Thymus (tissue), 11 donors: Measurements from ENCODE around the gene MTMR4. TPM values are rescaled to one million over a fixed set of nuclear protein-coding genes. Genes with fewer than 3 reads are reported as not detected.
A peak's percentile ranks its signal among the peaks of the same experiment; 100 is the strongest.

Experiments
- DNase-seq, 9 donors: peaks; one replicate each; pipeline ENCODE4 v3.0.0-alpha.2; 2013; ENCODE audit warnings: low spot score in 9 of 9, low read depth in 6 of 9, missing footprints in 1 of 9
- H3K27ac ChIP-seq, 2 donors: one replicate each; pipeline ENCODE4 v1.5.1; 2013; ENCODE audit warnings: control low read depth in 1 of 2, low read depth in 1 of 2, low read length in 1 of 2, mild to moderate bottlenecking in 1 of 2, moderate library complexity in 1 of 2
- H3K27me3 ChIP-seq, 2 donors: one replicate each; pipeline ENCODE4 v1.5.1; 2013; ENCODE audit warnings: low read length in 1 of 2; ENCODE audit not compliant: control insufficient read depth in 2 of 2, insufficient read depth in 1 of 2
- H3K36me3 ChIP-seq, 2 donors: one replicate each; pipeline ENCODE4 v1.5.1; 2013; ENCODE audit warnings: low read length in 1 of 2, mild to moderate bottlenecking in 1 of 2, moderate library complexity in 1 of 2; ENCODE audit not compliant: control insufficient read depth in 2 of 2, insufficient read depth in 2 of 2
- H3K4me1 ChIP-seq, 2 donors: one replicate each; pipeline ENCODE4 v1.5.1; 2013; ENCODE audit warnings: low read length in 2 of 2; ENCODE audit not compliant: control insufficient read depth in 2 of 2, insufficient read depth in 2 of 2
- H3K4me3 ChIP-seq, 2 donors: one replicate each; pipeline ENCODE4 v1.5.1; 2013; ENCODE audit warnings: low read length in 2 of 2, control low read depth in 1 of 2, mild to moderate bottlenecking in 1 of 2
- H3K9me3 ChIP-seq, 2 donors: one replicate each; pipeline ENCODE4 v1.5.1; 2013; ENCODE audit warnings: low read length in 1 of 2, mild to moderate bottlenecking in 1 of 2; ENCODE audit not compliant: control insufficient read depth in 2 of 2, insufficient read depth in 1 of 2
- WGBS: extraction: QIAGEN DNeasy Blood & Tissue Kit; methylation state at CpG from one replicate; pipeline ENCODE4 v1.1.7; 2013; 5-methylcytosine and 5-hydroxymethylcytosine counted together
- polyA plus RNA-seq: library from polyadenylated mRNA; stranded (reverse); fragments of 200-250 nt; gene quantifications from one replicate; pipeline ENCODE4 v1.2.3, GENCODE V29; 2013
- total RNA-seq: library from RNA; stranded (reverse); fragments of 120-200 nt; gene quantifications from one replicate; pipeline ENCODE4 v1.2.4, GENCODE V29; 2013
- donor health status: healthy.

Gene MTMR4
- total and polyA plus RNA-seq, 2 donors, result 17.0 to 28.0 TPM

- 92% methylated on average over 3 of the region's 3 CpGs for WGBS
- Histone ChIP-seq H3K27me3 (no peaks in the 10 kb centered on the region), H3K27ac (no peak overlapping the region), H3K36me3 (no peaks in the 10 kb centered on the region), H3K9me3 (no peaks in the 10 kb centered on the region), H3K4me1 (no peaks in the 10 kb centered on the region), H3K4me3 (no peak overlapping the region)
- DNase-seq, result no peak
These were observed 45.5 kb downstream of the MTMR4 start for GRCh38 chr17:58468944-58469343.

- no peak for DNase-seq
- H3K4me1 ChIP-seq, result no peaks in the 10 kb centered on the region
- H3K27me3 ChIP-seq, result no peaks in the 10 kb centered on the region
- no peak overlapping the region for H3K4me3 ChIP-seq
- H3K9me3 ChIP-seq, result no peaks in the 10 kb centered on the region
- no peaks in the 10 kb centered on the region for H3K36me3 ChIP-seq
- no peak overlapping the region for H3K27ac ChIP-seq
These were observed 58.9 kb downstream of the MTMR4 start for GRCh38 chr17:58455491-58455890.

GRCh38 chr17:58452738-58453137 is 61.7 kb downstream of the MTMR4 start:
- Histone ChIP-seq H3K27ac (no peak overlapping the region), H3K36me3 (no peaks in the 10 kb centered on the region), H3K4me1 (no peaks in the 10 kb centered on the region), H3K27me3 (no peaks in the 10 kb centered on the region), H3K4me3 (no peak overlapping the region), H3K9me3 (no peaks in the 10 kb centered on the region)
- WGBS, result 95% methylated on average over 1 of the region's 1 CpG
- DNase-seq, result no peak

GRCh38 chr17:58447039-58447975 is 67.1 kb downstream of the MTMR4 start:
- no peaks in the 10 kb centered on the region for H3K9me3 ChIP-seq
- 93% methylated on average over 9 of the region's 9 CpGs for WGBS
- no peaks in the 10 kb centered on the region for H3K27me3 ChIP-seq
- H3K4me1 ChIP-seq, result peaks cover 0 to 5% of the 10 kb centered on the region in 2 donors
- H3K36me3 ChIP-seq, result no peaks in the 10 kb centered on the region
- no peak overlapping the region for H3K27ac ChIP-seq
- H3K4me3 ChIP-seq, result no peak overlapping the region
- peak; percentile 43 to 84 (median 61) for DNase-seq

GRCh38 chr17:58446086-58446485 is 68.4 kb downstream of the MTMR4 start:
- Histone ChIP-seq H3K27ac (no peak overlapping the region), H3K36me3 (no peaks in the 10 kb centered on the region), H3K4me3 (no peak overlapping the region), H3K4me1 (peaks cover 0 to 5% of the 10 kb centered on the region in 2 donors), H3K9me3 (no peaks in the 10 kb centered on the region), H3K27me3 (no peaks in the 10 kb centered on the region)
- DNase-seq, result no peak
- WGBS, result 97% methylated on average over 6 of the region's 6 CpGs

Other genes with a start within 250 kb of the MTMR4 start
- gene MPO, start 233.7 kb downstream of the MTMR4 start, total RNA-seq, result 27.3 TPM
- gene MPO, start 233.7 kb downstream of the MTMR4 start, polyA plus RNA-seq, result 5.6 TPM
- 12.1 TPM for gene TSPOAP1, start 185.8 kb downstream of the MTMR4 start, total RNA-seq
- gene TSPOAP1, start 185.8 kb downstream of the MTMR4 start, polyA plus RNA-seq, result 45.2 TPM
- 119 TPM for gene SUPT4H1, start 162.4 kb downstream of the MTMR4 start, total RNA-seq
- gene SUPT4H1, start 162.4 kb downstream of the MTMR4 start, polyA plus RNA-seq, result 103 TPM
- 3.4 TPM for gene RNF43, start 97.1 kb downstream of the MTMR4 start, total RNA-seq
- gene RNF43, start 97.1 kb downstream of the MTMR4 start, polyA plus RNA-seq, result 2.2 TPM
- gene HSF5, start 26.2 kb downstream of the MTMR4 start, total RNA-seq, result 0.90 TPM
- gene HSF5, start 26.2 kb downstream of the MTMR4 start, polyA plus RNA-seq, result 0.91 TPM
- 0.33 TPM for gene TEX14, start 177.4 kb upstream of the MTMR4 start, total RNA-seq
- 0.46 TPM for gene TEX14, start 177.4 kb upstream of the MTMR4 start, polyA plus RNA-seq
- 48.1 TPM for gene RAD51C, start 178.0 kb upstream of the MTMR4 start, total RNA-seq
- gene RAD51C, start 178.0 kb upstream of the MTMR4 start, polyA plus RNA-seq, result 31.1 TPM
- 0.14 TPM for gene PPM1E, start 241.2 kb upstream of the MTMR4 start, total RNA-seq
- gene PPM1E, start 241.2 kb upstream of the MTMR4 start, polyA plus RNA-seq, result 0.30 TPM